HG03159 (cell line): ENCODE measurements around the gene PNRC2.
A peak's percentile ranks its signal among the peaks of the same experiment; 100 is the strongest.
"Not testable (repeated sequence)": the region's sequence is repeated elsewhere in the genome, so short reads cannot be mapped to it uniquely, and the experiment has no call there.

Source experiments
- ATAC-seq: cut with Tn5 transposase; IDR thresholded peaks from one replicate; pipeline ENCODE4 v1.9.1; 2021; ENCODE audit warnings: mild to moderate bottlenecking, moderate library complexity; ENCODE audit not compliant: unreplicated experiment

The PNRC2 gene

DNA sequence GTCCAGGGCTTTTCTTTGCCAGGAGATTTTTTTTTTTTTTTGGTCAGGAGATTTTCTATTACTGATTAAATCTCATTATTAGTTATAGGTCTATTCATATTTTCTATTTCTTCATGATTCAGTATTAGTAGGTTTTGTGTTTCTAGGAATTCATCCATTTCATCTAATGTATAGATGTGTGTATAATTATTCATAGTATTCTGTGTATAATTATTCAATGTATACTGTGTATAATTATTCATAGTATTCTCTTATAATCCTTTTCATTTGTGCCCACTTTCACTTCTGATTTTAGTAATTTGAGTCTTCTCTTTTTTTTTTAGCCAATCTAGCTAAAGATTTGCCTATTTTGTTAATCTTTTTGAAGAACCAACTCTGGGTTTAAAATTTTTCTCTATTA, 12.3 kb upstream of the PNRC2 start:
- no peak for ATAC-seq

DNA sequence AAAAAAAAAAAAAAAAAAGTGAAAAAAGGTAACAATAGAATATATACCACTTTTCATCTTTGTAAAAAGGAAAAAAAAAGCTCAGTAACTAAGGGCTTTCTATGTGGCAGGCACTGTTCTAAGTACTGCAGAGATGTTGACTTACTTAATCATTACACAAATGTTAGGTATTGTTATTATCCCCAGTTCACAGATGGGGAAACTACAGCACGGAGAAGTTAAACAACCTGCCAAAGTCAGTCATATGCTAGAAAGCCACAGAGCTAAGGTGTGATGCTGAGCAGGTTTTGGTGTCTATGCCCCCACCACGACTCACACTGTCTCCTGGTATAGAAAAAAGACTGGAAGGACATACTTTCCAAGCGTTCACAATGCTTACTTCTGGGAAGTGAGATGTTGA, 6.6 kb upstream of the PNRC2 start:
- no peak for ATAC-seq

DNA sequence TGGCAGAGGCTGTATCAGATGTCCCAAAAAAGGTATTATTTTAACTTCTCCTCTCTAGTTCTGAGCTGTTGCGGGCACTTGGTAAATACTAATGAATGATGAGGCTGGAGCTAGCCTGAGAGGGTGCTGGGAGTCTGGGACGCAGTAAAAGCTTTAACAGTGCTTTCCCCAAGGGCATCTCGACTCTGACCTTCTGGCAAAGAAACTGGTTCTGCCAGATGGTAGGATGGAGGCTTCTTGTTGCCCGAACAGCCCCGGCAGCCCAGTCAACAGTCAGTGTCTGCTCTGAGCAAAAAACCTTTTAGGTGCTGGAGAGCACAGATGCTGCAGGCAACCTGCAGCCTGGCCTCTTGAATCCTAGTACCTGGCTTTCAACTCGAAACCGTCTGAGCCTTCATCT, 2.5 kb upstream of the PNRC2 start:
- ATAC-seq: no peak

DNA sequence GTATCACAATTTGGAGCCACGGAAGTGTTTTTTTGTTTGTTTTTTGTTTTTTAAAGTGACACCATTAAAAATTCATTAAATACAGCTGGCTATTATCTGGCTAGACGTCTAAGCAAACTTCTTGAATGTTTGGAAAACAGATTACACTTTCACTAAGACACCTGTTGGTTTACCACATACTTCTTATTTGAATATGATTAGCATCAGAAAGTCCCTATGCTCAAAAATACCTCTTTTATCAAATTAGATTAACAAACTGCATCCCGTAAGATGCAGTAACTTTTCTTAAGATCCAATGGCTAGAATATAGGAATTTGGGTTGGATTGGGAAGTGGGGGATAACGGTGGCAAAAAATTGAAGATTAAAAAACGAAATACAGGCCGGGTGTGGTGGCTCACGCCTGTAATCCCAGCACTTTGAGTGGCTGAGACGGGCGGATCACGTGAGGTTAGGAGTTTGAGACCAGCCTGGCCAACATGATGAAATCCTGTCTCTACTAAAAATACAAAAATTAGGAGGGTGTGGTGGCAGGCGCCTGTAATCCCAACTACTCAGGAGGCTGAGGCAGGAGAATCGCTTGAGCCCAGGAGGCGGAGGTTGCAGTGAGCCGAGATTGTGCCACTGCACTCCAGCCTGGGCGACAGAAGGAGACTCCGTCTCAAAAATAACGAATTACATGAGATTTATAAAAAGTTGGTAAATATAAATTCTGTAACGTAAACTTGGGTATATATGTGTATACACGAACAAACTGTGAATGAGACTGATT, 1.4 kb upstream of the PNRC2 start:
- not testable (repeated sequence) for ATAC-seq

DNA sequence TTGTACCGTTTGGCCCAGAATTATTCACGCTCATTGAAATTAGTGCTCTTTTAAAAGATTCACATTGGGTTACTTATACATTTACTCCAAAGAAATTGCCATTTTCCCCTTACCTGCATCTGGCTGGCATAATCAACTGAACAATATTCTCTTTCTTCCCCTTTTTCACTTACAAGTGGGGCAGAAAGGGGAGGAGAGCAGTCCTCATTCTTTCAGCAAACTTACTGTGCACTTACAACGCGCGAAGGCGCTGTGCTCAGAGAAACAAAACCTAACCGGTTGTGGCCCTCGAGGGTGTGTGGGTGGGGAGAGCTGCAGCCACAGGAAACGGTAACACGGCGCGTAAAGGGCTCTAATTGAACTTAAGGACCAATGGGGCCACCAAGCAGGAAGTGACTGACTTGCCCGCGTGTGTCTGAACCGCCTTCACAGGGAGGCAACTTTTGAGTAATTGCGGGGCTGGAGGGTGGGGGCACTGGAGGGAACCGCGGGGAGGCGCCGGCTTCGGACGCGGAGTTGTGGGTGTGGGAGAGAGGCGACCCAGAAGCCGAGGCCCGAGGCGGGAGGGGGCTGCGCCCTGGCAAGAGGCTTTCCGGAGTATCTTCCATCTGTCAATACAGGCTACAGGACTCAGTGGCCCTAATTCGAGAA, 693 bp upstream of the PNRC2 start:
- peak; percentile 61 for ATAC-seq

DNA sequence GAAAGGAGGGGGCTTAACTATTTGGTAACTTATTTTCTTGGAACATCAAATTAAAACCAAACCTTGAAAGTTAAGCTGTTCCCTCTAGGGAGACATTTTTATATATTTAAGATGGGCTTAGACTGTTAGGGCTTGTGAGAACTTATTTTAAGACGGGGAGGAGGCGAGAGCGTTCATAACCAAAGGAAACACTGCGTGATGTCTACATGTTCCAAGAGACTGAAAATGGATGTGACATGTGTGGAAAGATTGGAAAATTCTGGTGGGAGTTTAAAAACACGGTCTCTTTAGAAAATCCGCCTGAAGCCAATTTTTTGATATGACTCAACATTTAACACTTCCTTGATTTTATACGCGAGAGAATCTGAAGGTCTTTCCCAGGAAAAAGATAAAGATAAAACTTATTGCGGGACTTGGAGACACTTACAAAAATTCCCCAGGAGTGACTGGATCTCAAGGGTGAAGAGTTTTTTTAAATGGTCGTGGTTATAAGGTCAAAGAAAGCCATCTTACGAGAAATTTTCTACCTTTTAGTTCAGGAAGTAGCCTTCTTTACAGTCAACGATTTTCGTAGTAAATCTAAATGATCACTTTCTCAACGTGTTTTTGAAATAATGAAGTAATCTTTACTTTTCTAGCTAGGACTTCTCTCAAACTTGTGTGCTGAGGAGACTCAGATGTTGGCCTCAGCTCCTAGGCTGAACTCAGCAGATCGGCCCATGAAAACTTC, 828 bp downstream of the PNRC2 start:
- no peak for ATAC-seq

DNA sequence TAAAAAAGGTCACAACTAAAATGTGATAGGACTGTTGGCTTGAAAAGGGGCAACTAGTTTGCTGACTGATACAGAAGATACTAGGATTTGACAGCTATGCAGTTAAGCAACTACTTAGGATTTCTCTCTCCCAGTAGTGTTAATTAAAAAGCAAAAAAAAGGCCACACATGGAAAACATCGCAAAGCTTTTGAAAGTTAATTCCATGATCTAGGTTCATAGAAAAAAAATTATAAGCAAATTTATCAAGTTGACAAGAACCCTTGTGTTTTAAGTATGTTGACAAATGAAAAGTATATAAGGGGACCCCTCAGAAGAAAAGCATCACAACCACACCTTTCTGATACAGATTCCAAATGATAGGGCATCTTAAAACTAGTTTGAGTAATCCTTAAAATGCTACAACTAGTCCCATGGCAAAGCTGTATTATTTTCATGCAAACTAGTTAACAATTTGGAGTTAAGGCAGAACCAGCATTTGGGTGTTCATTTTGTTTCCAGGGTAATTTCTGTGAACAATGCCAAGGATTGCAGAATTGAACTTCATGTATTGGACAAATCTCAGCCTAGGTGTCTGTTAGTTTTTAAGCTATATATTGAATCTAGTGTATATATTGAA, 4.1 kb downstream of the PNRC2 start:
- no peak for ATAC-seq

DNA sequence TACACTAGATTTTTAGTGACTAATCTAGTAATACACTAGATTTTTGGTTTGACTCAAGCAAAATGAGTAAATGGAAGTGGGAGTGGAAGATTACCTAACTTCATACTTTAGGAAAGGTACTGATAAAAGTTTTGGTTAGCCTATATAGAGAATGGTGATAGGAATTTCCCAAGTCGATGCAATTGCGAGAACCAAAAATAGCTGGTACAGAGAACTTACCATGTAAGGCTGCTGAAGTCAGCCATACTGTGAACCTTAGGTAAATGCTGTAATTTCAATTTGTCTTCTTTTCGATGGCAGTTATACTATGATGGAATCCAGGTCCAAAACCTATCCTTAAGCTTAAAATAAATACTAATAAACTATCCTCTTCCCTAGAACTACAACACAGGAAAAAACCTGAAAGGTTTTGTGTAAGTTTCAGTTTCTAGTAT, 4.6 kb downstream of the PNRC2 start:
- ATAC-seq: no peak

DNA sequence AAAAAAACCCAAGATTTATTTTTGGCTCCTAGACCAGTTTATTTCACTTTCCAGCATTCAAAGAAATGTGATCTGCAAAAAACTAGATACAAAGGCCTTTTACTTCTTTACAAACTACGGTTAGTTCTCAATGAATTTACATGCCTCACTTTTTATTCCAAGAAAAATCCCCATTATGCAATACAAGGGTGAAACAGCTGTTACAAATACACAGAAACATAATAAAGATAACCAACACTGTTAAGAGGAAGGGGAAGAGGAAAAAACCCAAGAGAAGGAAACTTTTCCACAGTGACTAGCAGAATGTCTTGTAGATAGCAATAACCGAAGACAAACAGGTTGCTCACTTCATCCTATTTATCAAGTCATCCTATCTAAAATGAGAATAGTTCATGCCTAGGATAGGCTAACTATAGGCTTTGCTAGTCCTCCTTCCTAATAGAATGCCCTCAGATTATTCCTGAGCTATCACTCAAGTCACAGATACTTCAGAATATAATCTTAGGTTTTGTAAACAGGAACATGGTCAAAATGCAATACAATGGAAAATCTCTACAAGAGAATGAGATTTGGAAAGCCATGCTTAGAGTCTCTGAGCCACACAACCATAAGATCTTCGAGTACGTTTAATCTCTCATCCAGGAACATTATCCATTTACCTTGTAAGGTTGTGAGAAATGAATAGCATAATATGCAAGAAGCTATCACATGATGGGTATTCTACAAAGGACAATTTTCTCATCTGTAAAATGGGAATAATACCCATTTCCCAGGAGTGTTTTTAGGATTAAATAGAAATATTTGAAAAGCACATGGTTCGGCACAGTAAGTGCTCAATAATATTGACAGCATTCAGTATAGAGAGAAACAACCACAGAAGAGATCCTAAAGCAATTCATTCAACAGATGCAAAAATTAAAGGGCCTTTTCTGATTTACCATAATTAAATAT, 5.4 kb downstream of the PNRC2 start:
- no peak for ATAC-seq

DNA sequence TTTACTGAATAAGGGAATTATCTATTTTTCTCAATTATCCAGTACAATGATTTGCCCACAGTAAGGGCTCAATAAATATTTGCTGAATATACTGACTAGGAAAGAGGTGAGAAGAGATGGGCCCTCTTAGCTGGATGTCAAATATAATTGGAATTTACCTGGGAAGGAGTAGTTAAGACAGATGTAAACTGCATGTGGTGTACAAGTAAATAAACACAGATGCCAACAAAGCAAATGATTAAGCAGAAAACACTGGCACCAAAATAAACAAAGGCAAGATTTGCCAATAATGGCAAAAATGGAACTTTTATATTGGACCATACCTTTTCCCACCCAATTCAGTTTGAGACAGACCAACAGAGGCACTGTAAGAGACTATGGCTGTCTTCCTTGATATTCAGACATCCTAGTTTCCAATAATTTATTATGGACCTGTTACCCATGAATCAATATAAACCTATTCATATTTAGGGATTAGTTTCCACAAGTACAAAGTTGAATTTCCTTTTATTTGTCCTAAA, 7.4 kb downstream of the PNRC2 start:
- no peak for ATAC-seq

DNA sequence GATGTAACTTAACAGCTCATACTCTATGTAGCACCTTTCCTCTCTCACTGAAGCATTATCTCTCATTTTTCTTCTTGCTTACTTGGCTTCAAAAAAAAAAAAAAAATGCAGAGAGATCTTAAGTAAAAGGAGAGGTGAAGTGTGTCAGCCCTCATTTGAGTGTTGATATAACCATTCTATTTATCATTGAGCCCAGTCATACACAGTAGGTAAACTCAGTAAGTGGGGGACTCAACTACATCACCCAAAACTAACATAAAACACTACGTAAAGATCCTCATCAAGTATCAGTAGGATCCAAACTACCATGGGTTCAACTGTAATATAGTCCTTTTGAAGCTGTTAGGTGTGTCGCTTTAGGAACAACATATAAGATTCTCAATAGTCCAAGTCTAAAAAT, 8.2 kb downstream of the PNRC2 start:
- no peak for ATAC-seq

DNA sequence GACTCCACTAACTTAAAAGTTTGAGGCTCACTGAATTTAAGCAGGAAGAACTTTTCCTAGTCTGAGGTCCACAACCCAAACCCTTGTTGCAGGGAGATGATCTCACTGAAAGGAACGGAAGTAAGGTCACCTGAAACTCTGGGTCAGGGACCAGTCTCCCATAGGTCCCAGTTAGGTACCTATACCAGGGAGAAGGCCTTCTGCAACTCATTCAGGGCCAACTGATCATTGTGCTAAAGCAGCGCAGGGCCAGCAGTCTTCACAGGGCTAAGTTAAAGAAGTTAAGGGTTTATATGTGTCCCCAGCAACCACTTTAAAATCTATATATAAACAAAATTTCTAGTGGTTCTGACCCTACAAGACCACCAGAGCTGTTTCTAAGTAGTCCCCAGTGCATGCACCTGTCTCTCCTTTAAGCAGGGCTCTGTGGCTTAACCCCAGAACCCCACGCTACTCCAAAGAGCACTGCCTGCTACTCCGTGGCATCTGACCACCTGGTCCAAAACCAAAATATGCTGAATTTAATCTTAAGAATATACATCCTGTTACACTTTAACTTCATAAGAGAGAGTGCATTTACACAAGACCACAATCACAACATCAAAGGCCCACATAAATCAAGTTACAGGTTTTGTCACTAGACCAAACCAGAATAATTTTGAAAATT, 17.7 kb downstream of the PNRC2 start:
- ATAC-seq: no peak

DNA sequence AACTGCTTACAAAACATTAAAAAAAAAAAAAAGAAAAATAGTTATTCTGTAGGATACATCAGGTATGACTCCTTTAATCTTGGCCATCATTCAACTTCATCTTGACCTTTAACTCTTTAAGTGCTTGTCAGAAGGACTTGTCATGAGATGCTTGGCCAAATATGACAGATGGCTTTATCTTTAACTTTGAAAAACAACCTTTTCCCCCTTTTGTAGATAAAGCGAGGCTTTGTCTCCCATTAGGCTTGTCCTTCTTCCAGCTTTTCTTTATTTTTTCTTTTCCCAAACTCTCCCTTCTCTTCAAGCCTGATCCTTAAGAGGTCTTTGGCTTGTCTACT, 18.2 kb downstream of the PNRC2 start:
- no peak for ATAC-seq

DNA sequence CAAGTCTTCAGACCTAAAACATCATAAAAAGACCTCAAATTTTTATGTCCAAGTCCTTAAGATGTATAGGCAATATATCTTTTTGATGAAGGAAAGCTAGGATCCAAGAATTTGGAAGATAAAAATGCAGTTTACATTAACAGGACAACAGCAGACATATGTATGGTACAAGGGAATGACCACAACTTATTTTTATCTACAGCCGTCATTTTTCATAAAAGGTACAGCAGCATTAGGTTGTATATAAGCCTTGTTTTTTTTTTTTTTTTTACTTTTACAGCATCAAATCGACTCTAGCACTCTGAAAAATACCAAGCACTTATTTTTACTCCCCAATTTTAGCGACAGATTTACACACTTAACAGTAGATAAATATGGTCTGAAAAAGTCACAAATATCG, 19.2 kb downstream of the PNRC2 start:
- no peak for ATAC-seq

DNA sequence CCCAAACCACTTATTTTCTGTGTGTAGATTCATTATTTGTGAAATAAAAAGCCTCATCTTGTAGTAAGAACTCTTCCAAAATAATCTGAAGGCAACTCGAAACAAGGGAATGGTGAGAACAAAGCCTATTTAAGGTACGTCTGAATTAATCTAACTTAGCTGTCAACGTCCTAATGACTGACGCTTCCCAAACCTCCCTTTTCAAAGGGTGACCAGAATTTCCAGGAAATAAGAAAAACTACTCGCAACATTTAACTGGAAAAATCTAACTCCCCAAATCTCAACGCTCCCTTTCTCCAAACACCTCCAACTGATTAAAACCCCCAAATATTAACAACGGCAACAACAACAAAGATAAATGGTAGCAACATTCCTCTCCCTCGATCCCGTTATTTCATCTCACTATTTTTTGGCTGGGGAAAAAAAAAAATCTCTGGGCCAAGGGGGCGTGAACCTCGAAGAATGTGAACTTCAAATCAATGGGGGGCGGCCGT, 19.8 kb downstream of the PNRC2 start:
- ATAC-seq: no peak

DNA sequence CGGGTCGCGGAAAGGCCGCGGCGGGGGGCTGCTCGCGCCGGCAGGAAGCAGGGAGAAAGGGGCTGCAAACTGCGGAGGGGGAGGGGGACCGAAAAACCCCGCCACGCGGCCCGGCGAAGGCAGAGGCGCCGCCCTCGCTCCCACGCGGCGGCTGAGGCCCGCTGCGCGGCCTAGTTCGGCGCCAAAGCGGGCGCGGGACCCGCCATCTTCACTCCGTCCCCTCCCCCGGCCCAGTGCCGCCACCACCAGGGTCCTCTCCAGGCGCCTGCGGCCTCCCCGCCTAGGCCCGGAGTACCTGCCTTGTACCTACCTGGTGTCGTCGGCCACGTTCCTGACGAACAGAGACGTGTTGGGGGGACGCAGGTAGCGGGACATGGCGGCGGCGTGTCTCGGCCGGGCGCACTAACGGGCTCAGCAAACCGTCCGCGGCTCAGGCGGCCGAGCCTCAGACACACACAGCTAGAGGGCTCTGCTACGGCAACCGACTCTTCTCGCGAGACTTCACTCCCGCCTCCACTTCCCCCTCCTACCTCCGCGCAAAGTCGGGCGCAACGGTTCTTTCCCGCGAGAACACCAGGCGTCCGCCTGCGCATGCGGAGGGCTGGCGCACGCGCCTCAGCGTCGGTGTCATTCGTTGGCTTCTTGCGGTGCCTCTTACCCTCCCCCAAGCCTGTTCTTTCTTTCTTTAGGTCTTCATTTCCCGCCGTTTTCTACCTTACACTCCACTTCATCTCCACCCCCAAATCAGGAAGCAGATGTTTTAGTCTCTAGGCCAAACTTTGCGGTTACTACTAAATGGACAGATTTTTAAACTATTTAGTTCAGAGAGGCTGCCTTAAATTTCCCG, 20.5 kb downstream of the PNRC2 start, which contains the start of gene SRSF10:
TSS of gene SRSF10 (minus strand) at position 447 of the 847 bp plus-strand sequence. CDS start at position 375, 72 bp downstream.
- ATAC-seq: peak; percentile 91

DNA sequence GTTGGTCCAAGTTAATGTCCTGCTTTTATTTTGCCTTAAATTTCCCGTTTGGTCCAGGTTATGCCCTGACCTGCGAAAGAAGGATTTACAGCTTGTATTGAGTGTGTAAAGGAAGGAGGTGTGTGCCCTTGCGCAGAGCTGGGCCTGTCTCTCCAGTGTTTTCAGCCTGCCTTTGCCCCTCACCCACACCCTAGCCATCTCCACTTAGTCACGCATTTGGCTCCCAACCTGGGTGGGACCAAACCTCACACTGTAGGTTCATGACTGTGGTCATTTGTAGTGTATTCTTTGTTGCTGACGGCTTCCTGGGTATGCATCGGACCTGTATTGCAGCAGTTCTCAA, 21.1 kb downstream of the PNRC2 start:
- no peak for ATAC-seq

DNA sequence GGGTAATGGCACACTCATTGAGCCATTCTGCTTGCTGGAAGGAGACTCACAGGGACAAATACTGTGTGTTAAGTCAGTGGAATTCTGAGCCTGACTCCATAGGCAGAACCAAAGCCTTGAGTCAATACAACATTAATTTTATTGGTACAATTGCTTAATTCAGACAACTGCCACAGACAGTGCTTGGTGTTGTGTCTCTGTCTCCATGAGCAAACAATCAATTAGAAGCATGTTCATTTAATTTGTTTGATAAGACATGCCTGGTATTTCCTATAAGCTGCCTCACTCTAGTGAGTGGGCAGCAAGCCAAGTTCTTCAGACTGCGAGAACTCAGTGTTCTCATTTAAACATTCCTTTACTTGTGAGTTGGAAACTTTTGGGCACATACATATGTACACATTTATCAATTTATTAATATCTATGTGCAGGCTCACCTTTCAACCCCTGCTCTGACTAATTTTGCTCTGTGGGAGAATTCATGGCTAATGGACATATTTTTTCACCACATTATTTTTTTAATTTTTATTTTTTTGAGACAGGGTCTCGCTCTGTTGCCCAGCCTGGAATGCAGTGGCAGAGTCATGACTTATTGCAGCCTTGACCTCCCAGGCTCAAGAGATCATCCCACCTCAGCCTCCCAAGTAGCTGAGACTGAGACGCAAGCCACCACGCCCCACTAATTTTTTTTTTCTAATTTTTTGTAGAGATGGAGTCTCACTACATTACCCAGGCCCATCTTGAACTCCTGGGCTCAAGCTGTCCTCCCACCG, 25.0 kb downstream of the PNRC2 start:
- ATAC-seq: no peak
